ENCODE results near the gene MGLL.

The MGLL gene

DNA sequence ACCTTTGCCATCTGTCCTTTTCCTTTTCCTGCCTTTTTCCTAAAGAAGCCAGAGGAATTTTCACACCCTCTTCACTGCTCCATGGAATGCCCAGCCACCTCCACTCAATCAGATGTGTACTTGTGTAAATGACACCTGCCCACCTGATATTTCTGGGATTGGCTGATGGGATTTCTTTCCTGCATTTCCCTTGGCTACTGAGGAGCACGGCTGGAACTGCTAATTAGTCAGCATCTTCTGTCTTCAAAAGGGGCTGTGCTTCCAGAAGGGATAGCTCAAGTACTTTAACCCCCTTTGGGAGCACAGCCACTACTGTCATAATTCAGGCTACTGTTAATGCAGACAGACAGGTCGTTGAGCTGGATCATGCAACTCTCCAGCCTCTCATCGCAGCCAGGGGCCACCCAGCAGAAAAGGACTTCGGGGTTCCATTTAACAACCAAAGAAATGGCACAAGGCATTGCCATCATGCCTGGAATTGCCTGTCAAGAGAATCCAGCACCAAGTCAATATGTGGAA lies 38.6 kb downstream of the MGLL start:
- H3K79me2 ChIP-seq (ENCODE audit: control insufficient read depth, insufficient read depth, low read length, unreplicated experiment), result peaks cover 2% of the 10 kb centered on the region
- peaks cover 33% of the 10 kb centered on the region for H3K4me1 ChIP-seq (ENCODE audit: control insufficient read depth, insufficient read depth, low read length, unreplicated experiment)

DNA sequence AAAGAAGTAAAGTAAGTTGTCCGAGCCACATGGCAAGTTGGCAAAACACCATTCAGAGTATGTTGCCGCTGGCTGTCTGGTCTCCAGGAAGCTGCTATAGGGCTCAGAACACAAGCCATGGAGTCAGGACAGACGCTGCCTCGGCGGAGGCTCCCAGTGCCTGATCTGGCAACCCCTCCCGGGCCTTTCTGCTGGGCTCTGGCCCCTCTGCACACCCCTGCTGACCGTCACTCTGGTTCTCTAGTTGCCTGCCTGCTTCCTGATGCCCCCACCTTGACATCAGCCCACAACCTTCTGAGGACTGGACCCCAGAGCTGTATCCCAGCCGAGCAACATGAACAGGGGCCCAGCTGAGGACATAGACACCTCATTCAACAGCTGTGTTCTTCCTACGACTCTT lies 39.1 kb downstream of the MGLL start:
- Histone ChIP-seq H2AFZ (ENCODE audit: low read length, unreplicated experiment) (no peak overlapping the region), H3K4me1 (ENCODE audit: control insufficient read depth, insufficient read depth, low read length, unreplicated experiment) (peaks cover 30% of the 10 kb centered on the region), H3K4me3 (ENCODE audit: low read depth, low read length) (no peak overlapping the region), H3K79me2 (ENCODE audit: control insufficient read depth, insufficient read depth, low read length, unreplicated experiment) (peaks cover 2% of the 10 kb centered on the region), H3K27ac (ENCODE audit: low read depth, low read length) (no peak overlapping the region), H3K36me3 (ENCODE audit: insufficient read depth, low read length) (no peaks in the 10 kb centered on the region), H3K27me3 (ENCODE audit: insufficient read depth, low read length) (no peaks in the 10 kb centered on the region)

More for the DNA sequence above, 38.6 kb downstream of the MGLL start:
- Histone ChIP-seq H3K27me3 (ENCODE audit: insufficient read depth, low read length) (no peaks in the 10 kb centered on the region), H3K36me3 (ENCODE audit: insufficient read depth, low read length) (no peaks in the 10 kb centered on the region), H3K27ac (ENCODE audit: low read depth, low read length) (no peak overlapping the region), H2AFZ (ENCODE audit: low read length, unreplicated experiment) (no peak overlapping the region), H3K4me3 (ENCODE audit: low read depth, low read length) (no peak overlapping the region)

DNA sequence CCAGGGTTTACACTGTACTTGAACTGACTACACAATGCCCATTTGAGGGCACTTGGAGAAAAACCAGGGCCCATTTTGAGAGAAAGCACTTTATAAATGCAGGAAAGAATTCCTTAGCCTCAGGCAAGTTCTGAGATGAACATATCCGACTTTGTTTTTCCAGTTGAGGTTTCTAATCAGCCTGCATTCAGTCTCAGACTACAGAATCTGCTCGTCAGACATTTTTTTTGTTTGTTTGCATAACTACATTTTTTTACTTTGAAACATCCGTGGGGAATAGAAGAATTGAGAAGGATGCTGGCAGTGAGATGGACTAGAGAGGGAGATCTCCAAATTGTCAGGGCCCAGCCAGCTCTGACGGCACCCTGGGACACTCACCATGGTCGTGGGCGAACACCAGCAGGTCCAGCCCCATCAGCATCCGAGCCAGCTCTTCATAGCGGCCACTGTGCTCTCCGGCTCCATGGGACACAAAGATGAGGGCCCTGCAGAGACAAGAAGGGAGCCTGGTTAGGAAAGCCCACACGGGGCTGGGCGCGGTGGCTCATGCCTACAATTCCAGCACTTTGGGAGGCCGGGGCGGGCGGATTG lies 40.8 kb downstream of the MGLL start:
- H3K27ac ChIP-seq (ENCODE audit: low read depth, low read length), result peak overlapping the region; percentile 34
- no peak overlapping the region for H3K4me3 ChIP-seq (ENCODE audit: low read depth, low read length)
- H3K36me3 ChIP-seq (ENCODE audit: insufficient read depth, low read length), result peaks cover 10% of the 10 kb centered on the region; the same call in 1 of the 2 replicates
- no peak overlapping the region for H2AFZ ChIP-seq (ENCODE audit: low read length, unreplicated experiment)
- no peaks in the 10 kb centered on the region for H3K27me3 ChIP-seq (ENCODE audit: insufficient read depth, low read length)
- peaks cover 8% of the 10 kb centered on the region for H3K79me2 ChIP-seq (ENCODE audit: control insufficient read depth, insufficient read depth, low read length, unreplicated experiment)
- H3K4me1 ChIP-seq (ENCODE audit: control insufficient read depth, insufficient read depth, low read length, unreplicated experiment), result peaks cover 30% of the 10 kb centered on the region

DNA sequence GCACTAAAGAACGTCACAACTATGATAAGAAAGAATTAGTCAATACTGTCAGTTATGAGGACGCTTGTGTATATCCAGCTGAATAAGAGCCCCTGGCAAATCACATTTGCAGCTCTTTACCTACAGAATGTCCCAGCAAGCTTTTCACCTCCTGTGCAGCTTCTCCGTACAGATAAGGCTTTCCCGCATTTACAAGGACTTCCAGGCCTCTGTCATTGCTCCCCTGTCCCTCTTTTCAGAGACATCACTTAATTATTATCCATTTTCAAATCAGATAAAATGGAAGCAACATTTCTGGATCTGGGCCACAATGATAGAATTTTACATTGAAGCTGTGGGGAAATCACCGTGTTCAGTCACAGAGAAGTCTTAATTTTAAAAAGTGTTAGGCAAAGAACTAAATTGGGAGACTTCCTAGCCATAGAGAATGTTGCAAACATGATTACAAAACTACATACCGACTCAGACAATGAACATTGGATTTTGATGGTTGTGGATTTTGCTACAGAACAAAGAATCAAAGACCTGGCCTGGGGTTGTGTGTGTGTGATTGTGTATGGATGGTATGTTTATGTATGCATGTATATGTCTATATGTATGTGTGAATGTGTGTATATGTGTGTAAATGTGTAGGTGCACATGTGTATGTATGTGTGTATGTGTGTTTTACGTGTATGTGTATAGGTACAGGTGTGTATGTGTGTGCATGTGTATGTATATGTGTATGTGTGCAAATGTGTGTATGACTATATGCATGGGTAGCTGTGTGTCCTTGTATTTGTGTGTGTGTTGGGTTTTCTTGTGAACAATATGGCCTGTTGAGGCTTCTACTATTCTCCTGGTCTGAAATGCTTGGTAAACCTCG lies 41.5 kb downstream of the MGLL start:
- H2AFZ ChIP-seq (ENCODE audit: low read length, unreplicated experiment), result no peak overlapping the region
- peak overlapping the region; percentile 34 for H3K27ac ChIP-seq (ENCODE audit: low read depth, low read length)
- peaks cover 10% of the 10 kb centered on the region for H3K79me2 ChIP-seq (ENCODE audit: control insufficient read depth, insufficient read depth, low read length, unreplicated experiment)
- no peak overlapping the region for H3K4me3 ChIP-seq (ENCODE audit: low read depth, low read length)
- peaks cover 12% of the 10 kb centered on the region; the same call in 1 of the 2 replicates for H3K36me3 ChIP-seq (ENCODE audit: insufficient read depth, low read length)
- H3K27me3 ChIP-seq (ENCODE audit: insufficient read depth, low read length), result no peaks in the 10 kb centered on the region
- peaks cover 34% of the 10 kb centered on the region for H3K4me1 ChIP-seq (ENCODE audit: control insufficient read depth, insufficient read depth, low read length, unreplicated experiment)

DNA sequence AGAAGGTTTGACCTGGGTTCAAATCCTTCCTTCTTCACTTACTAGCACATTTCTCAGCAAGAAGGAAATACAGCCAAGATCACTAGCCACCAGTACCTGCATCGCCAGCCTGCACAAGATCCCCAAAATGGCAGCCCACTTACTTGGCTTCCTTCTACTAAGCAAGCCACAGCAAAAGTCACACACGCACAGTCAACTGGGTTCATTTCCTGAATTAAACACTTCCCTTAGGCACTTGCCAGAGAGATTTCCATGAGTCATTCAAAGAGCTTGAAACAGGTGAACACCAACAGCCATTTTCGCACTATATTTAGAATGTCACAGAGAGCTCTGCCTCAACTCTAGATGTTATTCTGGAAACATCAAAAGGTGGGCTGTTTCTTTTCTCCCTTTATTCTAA lies 42.6 kb downstream of the MGLL start:
- Histone ChIP-seq H3K4me1 (ENCODE audit: control insufficient read depth, insufficient read depth, low read length, unreplicated experiment) (peaks cover 45% of the 10 kb centered on the region), H3K79me2 (ENCODE audit: control insufficient read depth, insufficient read depth, low read length, unreplicated experiment) (peaks cover 13% of the 10 kb centered on the region), H3K36me3 (ENCODE audit: insufficient read depth, low read length) (peaks cover 12% of the 10 kb centered on the region; the same call in 1 of the 2 replicates), H2AFZ (ENCODE audit: low read length, unreplicated experiment) (no peak overlapping the region), H3K27me3 (ENCODE audit: insufficient read depth, low read length) (no peaks in the 10 kb centered on the region), H3K4me3 (ENCODE audit: low read depth, low read length) (no peak overlapping the region), H3K27ac (ENCODE audit: low read depth, low read length) (no peak overlapping the region)

DNA sequence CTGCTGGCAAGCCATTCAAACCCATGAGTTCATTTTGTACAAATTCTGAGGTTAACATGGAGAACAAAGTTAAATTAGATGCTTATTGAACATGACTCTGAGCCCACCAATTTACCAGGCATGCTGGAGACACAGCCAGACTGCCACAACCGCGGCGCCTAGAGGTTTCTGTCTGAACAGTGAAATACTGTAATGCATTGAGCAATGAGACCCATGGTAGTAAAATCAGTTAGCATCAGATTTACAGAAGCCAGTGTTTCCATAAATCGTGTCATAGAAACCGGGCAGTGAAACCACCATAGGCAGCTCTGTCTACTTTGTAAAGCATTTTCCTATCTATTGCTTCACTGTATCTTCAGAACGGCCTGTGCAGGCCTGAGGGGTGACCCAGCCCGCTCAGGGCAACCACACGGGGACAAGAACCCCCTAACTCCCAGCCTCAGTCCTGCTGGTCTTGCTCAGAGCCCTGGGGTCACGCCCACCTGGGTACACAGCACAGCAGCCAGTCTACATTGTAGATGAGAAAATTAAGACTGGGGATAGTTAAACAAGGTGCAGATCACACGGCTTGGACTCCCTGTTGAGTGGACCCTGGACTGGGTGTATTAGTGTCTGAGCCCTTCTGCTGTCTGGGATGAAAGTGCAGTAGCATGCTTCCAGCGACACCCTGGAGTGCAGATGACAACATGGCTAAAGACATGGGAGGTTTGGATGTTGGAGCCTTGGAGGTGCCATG lies 44.2 kb downstream of the MGLL start:
- Histone ChIP-seq H3K4me3 (ENCODE audit: low read depth, low read length) (no peak overlapping the region), H3K36me3 (ENCODE audit: insufficient read depth, low read length) (peaks cover 12% of the 10 kb centered on the region; the same call in 1 of the 2 replicates), H2AFZ (ENCODE audit: low read length, unreplicated experiment) (no peak overlapping the region), H3K27ac (ENCODE audit: low read depth, low read length) (no peak overlapping the region), H3K27me3 (ENCODE audit: insufficient read depth, low read length) (no peaks in the 10 kb centered on the region), H3K79me2 (ENCODE audit: control insufficient read depth, insufficient read depth, low read length, unreplicated experiment) (peaks cover 23% of the 10 kb centered on the region), H3K4me1 (ENCODE audit: control insufficient read depth, insufficient read depth, low read length, unreplicated experiment) (peaks cover 52% of the 10 kb centered on the region)

DNA sequence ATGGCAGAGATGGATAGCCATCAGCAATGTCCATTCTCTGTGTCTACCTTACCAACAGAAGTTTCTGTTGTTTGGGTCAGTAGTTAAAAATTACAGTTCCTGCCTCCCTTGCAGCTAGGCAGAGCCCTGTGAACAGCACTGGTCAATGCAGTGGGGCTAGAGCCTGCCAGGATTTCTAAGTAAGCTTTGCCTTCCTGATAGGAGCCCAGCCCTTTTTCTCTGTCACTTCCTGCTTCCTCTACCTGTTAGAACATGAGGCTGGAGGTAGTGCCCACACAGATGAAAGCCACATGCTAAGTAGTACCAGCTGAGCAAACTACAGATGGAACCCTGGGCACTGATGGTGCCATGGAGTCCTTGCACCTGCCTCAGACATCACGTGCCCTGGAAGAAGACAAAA lies 45.0 kb downstream of the MGLL start:
- H3K27me3 ChIP-seq (ENCODE audit: insufficient read depth, low read length), result no peaks in the 10 kb centered on the region
- H3K4me1 ChIP-seq (ENCODE audit: control insufficient read depth, insufficient read depth, low read length, unreplicated experiment), result peaks cover 50% of the 10 kb centered on the region
- H2AFZ ChIP-seq (ENCODE audit: low read length, unreplicated experiment), result no peak overlapping the region
- no peak overlapping the region for H3K27ac ChIP-seq (ENCODE audit: low read depth, low read length)
- peaks cover 23% of the 10 kb centered on the region for H3K79me2 ChIP-seq (ENCODE audit: control insufficient read depth, insufficient read depth, low read length, unreplicated experiment)
- H3K36me3 ChIP-seq (ENCODE audit: insufficient read depth, low read length), result peaks cover 12% of the 10 kb centered on the region; the same call in 1 of the 2 replicates
- no peak overlapping the region for H3K4me3 ChIP-seq (ENCODE audit: low read depth, low read length)

DNA sequence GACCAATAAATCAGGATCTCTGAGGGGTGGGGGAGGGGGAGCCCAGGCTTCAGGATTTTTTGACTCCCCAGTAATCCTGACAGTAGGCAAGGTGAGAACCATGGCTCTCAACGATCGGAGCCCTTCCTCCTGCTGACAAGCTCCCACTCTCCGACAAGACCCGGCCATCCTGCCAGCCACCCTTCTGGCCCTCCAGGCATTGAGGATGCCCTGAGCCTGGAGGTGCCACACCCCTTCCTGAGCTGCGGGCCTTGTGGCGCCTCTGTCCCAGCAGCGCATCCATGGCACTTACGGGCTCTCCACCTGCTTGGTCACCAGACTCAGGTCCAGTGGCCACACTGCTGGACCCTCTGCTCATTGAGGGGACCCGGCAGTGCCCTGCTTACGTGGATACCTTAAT lies 46.0 kb downstream of the MGLL start:
- peak overlapping the region; percentile 61 for H3K27ac ChIP-seq (ENCODE audit: low read depth, low read length)
- no peak overlapping the region for H2AFZ ChIP-seq (ENCODE audit: low read length, unreplicated experiment)
- H3K4me1 ChIP-seq (ENCODE audit: control insufficient read depth, insufficient read depth, low read length, unreplicated experiment), result peaks cover 41% of the 10 kb centered on the region
- no peak overlapping the region for H3K4me3 ChIP-seq (ENCODE audit: low read depth, low read length)
- H3K36me3 ChIP-seq (ENCODE audit: insufficient read depth, low read length), result peaks cover 12% of the 10 kb centered on the region; the same call in 1 of the 2 replicates
- no peaks in the 10 kb centered on the region for H3K27me3 ChIP-seq (ENCODE audit: insufficient read depth, low read length)
- peaks cover 23% of the 10 kb centered on the region for H3K79me2 ChIP-seq (ENCODE audit: control insufficient read depth, insufficient read depth, low read length, unreplicated experiment)

DNA sequence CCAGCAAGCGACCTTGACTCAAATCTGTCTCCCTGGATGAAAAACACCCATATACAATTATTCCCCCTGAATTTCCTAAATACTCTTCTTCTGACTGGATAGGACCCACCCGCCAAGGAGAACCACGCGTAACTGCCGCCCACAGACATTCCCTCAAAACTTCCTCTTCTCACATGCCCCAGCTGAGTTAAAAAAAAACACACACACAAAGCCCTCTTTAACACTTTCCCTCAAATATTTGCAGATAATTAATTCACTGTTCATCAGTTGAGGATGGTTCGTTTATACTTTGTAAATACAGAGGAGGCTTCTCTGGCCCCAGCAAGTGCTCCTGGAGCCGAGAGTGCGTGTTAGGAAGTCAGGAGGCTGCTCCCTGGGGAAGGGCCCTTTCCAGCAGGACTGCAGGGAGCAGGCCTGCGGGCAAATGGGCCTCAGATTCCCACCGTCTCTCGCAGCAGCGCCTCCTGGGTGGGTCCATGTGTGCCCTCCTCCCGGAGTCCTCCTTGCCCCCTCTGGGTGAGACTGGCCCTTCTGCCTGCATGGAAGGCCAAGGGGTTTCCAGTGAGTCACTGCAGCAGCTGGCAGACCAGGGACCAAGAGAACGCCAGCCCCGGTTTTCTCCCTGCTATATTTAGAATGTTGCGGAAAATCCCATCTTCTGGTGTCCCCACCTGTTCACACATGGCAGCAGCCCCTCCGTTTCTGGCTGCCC lies 46.8 kb downstream of the MGLL start:
- Histone ChIP-seq H3K27ac (ENCODE audit: low read depth, low read length) (peak overlapping the region; percentile 61), H3K4me3 (ENCODE audit: low read depth, low read length) (peak overlapping the region; percentile 1; the same call in 1 of the 2 replicates), H3K27me3 (ENCODE audit: insufficient read depth, low read length) (no peaks in the 10 kb centered on the region), H3K4me1 (ENCODE audit: control insufficient read depth, insufficient read depth, low read length, unreplicated experiment) (peaks cover 33% of the 10 kb centered on the region), H2AFZ (ENCODE audit: low read length, unreplicated experiment) (peak overlapping the region; percentile 34), H3K36me3 (ENCODE audit: insufficient read depth, low read length) (peaks cover 12% of the 10 kb centered on the region; the same call in 1 of the 2 replicates), H3K79me2 (ENCODE audit: control insufficient read depth, insufficient read depth, low read length, unreplicated experiment) (peaks cover 23% of the 10 kb centered on the region)

DNA sequence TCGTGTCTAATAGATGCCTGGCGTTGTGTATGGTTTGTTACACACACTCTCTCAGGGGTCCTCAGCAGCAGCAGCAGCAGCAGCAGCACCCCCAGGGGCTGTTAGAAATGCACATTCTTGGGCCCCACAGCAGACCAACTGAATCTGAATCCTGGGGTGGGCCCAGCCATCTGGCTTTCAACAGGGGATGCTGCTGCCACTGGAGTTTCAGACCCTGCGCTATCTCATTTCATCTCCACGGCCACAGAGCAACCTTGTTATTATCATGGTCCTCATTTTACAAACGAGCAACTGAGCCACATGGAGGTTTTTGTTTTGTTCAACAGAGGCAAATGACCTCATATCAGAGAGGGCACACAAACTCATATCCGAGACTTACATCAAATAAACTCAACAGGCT lies 47.7 kb downstream of the MGLL start:
- Histone ChIP-seq H3K4me3 (ENCODE audit: low read depth, low read length) (no peak overlapping the region), H3K79me2 (ENCODE audit: control insufficient read depth, insufficient read depth, low read length, unreplicated experiment) (peaks cover 23% of the 10 kb centered on the region), H3K36me3 (ENCODE audit: insufficient read depth, low read length) (peaks cover 12% of the 10 kb centered on the region; the same call in 1 of the 2 replicates), H3K27me3 (ENCODE audit: insufficient read depth, low read length) (no peaks in the 10 kb centered on the region), H3K4me1 (ENCODE audit: control insufficient read depth, insufficient read depth, low read length, unreplicated experiment) (peaks cover 25% of the 10 kb centered on the region), H3K27ac (ENCODE audit: low read depth, low read length) (peak overlapping the region; percentile 61), H2AFZ (ENCODE audit: low read length, unreplicated experiment) (peak overlapping the region; percentile 34)

All from ACC112 (cell line).